Activated CD4-positive, CD25-positive, alpha-beta regulatory T cell treated with anti-CD3 and anti-CD28 coated beads, Interleukin-2, amount 50 U/mL, for 72 hours (primary cell): ENCODE data around the gene CYP2D6.
"Not testable (repeated sequence)": the region's sequence is repeated elsewhere in the genome, so short reads cannot be mapped to it uniquely, and the experiment has no call there.

Source experiments
- DNase-seq: peaks from one replicate; pipeline ENCODE4 v3.0.0; 2021

The CYP2D6 gene

DNA sequence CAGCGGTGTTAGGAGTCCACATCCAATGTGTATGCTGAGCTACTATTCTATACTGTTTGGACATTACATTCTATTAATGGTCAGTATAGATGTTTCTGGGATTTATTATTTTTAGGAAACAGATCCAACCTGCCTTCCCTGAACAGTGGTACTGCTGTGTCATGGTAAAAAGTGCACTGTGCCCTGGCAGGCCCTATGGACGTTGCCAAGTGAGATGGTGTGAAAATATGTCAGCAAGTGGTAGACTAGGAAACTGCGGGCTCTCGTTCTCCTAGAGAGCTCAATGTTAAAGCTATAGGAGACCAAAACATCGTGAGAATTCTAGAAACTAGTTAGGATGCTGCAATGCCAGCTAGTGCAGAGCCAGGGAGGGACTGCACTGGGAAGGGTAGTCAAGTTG is 26.0 kb upstream of the CYP2D6 start:
- DNase-seq = no peak

DNA sequence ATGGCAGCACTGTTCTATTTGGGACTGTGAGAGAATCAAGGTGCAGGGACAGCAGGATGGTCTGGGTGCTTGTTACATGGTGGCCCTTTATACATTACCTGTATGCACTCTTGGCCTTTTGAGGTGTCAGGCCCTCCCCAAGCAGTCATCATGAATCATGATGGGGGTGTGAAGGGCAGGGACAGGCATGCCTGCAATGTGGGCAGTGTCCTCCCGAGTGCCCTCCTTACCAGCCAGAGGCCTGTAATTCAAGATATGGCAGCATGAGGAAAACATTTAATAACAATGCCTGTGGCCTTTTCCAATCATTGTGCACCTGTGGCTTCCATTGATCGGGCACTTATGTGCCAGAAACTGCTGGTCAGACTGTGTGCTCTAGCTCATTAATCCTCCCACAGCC is 25.5 kb upstream of the CYP2D6 start:
- no peak for DNase-seq

DNA sequence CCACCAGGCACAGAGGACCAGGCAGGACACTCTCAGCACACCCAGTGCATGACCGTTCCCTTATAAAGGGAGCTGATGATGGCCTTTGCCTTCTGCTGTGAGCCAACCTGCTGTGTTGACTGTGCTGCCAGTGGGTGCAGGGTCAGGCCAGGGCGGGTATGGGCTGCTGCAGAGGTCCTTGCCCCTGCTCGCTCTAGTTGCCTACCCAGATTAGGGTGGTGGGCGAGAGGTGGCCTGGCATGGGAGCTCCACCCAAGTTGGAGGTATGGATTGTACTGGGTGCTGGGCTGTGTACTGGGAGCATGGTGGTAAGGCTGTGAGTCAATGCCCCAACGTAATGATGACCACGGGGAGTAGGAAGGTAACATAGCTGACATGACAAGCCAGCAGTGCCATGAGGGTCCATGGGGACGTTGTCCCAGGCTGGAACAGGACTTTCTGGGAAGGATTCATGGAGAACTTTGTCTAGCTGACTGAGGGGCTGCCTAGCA is 24.5 kb upstream of the CYP2D6 start:
- no peak for DNase-seq

DNA sequence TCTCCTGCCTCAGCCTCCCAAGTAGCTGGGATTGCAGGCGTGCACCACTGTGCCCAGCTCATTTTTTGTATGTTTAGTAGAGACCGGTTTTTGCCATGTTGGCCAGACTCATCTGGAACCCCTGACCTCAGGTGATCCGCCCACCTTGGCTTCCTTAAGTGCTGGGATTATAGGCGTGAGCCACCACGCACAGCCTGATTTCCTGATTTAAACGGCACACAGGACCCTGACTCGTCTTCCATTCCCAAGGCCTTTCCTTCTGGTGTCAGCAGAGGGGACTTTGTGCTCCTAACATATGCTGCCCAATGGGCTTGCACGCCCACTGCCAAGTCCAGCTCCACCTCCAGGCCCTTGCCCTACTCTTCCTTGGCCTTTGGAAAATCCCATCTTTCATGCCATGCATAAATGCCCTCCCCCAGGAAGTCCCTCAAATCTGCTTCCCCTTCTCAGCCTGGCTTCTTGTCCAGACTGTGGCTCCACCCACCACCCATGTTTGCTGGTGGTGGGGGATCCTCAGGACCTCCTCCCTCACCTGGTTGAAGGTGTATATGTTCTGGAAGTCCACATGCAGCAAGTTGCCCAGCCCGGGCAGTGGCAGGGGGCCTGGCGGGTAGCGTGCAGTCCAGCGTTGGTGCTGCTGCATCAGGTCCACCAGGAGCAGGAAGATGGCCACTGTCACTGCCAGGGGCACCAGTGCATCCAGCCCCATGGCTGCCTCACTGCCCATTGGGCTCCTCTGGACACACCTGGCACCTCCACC is 23.9 kb upstream of the CYP2D6 start:
- no peak for DNase-seq

DNA sequence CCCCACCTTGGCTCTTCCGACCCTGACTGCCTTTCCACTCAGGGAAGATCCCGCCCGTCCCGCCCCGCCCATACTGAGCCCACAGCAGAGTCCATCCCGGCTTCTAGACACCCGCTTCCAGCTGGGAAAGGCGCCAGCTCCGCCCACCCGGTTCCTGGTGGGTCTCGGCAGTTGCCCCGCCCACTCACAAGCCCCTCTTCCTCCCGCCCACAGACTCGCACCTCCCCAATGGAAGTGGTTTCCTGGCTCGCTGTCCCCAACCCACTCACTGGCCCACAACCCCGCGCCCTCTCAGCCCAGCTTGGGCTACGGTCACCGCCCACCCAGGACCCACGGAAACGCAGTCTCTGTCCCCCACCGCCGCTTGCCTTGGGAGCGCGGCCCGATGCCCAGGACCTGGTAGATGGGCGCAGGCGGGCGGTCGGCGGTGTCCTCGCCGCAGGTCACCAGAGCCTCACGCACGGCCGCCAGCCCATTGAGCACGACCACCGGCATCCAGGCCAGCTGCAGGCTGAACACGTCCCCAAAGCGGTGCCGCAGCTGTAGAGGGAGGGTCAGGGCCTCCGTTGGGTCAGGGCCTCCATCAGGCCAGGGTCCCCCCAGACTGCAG is 22.2 kb upstream of the CYP2D6 start:
- no peak for DNase-seq

DNA sequence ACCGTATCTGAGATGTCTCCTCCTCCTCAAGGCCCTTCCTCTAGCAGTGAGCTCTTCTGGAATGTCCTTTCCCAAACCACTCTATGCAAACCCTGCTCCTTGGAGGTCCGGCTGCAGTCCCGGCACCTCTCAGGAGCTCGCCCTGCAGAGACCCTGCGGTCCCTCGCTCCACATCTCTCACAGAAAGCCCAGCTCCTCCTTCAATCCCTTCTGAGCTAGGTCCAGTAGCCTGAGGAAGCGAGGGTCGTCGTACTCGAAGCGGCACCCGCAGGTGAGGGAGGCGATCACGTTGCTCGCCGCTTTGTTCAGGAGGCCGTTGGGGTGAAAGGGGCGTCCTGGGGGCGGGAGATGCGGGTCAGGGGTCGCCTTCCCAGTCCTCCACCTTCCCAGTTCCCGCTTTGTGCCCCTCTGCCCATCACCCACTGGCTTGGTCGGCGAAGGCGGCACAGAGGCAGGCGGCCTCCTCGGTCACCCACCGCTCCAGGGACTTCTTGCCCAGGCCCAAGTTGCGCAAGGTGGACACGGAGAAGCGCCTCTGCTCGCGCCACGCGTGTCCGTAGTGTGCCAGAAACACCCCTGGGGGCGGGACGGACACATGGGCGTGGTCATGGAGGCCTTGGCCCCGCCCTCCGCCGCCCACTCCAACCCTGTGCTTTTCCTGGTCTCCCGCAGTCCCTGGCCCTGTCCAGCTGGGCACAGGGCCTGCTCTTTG is 21.5 kb upstream of the CYP2D6 start:
- DNase-seq = no peak

DNA sequence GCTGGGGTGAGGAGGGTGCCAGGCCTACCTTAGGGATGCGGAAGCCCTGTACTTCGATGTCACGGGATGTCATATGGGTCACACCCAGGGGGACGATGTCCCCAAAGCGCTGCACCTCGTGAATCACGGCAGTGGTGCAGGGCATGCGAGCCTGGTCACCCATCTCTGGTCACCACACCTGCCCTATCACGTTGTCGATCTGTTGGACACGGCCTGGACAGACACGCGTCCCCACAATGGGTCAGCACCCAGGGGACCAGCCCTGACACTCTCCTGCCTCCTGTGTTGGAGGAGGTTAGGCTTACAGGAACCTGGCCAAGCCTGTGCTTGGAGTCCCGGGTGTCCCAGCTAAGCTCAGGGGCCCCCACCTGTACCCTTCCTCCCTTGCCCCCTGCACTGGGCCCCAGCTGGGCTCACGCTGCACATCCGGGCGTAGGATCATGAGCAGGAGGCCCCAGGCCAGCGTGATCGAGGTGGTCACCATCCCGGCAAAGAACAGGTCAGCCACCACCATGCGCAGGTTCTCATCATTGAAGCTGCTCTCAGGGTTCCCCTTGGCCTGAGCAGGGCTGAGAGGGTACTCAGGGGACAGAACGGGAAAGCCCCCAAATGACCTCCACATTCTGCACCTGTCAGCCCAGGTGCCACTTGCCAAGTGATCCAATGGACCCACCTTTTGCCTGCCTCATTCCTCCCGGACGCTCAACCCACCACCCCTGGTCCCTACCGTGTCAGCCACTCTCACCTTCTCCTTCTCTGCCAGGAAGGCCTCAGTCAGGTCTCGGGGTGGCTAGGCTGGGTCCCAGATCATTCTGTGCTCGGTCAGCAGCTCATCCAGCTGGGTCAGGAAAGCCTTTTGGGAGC is 20.3 kb upstream of the CYP2D6 start:
- no peak for DNase-seq

DNA sequence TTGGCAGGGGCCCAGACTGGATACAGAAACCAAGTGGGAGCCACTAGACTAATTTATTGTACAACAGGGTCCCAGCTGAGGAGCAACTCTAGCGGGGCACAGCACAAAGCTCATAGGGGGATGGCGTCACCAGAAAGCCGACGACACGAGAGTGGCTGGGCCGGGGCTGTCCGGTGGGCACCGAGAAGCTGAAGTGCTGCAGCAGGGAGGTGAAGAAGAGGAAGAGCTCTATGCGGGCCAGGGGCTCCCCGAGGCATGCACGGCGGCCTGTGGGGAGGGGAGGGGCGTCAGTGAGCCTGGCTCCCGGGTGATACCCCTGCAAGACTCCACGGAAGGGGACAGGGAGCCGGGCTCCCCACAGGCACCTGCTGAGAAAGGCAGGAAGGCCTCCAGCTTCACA is 19.2 kb upstream of the CYP2D6 start:
- not testable (repeated sequence) for DNase-seq

DNA sequence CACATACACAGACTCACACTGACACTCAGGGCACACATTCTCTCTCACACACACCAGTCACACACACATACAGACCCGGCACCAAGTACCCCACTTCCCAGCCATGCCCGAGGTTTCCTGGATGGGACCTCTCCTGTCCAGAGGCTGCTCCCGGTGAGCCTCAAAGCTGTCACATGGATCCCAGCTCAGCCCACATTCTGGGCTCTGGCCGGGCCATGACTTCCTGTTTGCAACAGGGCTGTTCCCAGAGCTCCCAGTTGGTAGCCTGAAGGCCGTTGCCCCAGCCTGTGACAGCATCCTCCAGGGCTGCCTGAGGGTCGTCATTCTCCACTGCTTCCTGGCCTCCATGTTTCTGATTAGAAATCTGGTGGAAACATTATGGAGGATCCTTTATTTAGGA is 14.6 kb upstream of the CYP2D6 start:
- DNase-seq = no peak

DNA sequence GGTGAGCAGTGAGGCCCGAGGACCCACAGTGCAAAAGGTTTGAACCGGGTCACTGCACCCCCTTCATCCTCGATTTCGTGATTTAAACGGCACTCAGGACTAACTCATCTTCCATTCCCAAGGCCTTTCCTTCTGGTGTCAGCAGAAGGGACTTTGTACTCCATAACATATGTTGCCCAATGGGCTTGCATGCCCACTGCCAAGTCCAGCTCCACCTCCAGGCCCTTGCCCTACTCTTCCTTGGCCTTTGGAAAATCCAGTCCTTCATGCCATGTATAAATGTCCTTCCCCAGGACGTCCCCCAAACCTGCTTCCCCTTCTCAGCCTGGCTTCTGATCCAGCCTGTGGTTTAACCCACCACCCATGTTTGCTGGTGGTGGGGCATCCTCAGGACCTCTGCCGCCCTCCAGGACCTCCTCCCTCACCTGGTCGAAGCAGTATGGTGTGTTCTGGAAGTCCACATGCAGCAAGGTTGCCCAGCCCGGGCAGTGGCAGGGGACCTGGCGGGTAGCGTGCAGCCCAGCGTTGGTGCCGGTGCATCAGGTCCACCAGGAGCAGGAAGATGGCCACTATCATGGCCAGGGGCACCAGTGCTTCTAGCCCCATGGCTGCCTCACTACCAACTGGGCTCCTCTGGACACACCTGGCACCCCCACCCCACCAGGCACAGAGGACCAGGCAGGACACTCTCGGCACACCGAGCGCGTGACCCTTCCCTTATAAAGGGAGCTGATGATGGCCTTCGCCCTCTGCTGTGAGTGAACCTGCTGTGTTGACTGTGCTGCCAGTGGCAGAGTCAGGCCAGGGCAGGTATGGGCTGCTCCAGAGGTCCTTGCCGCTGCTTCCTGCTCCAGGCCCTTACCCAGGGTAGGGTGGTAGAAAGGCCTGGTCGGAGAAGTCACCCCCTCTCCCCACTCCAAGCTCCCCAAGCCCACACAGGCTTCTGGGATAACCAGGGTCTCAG is 13.5 kb upstream of the CYP2D6 start:
- not testable (repeated sequence) for DNase-seq

DNA sequence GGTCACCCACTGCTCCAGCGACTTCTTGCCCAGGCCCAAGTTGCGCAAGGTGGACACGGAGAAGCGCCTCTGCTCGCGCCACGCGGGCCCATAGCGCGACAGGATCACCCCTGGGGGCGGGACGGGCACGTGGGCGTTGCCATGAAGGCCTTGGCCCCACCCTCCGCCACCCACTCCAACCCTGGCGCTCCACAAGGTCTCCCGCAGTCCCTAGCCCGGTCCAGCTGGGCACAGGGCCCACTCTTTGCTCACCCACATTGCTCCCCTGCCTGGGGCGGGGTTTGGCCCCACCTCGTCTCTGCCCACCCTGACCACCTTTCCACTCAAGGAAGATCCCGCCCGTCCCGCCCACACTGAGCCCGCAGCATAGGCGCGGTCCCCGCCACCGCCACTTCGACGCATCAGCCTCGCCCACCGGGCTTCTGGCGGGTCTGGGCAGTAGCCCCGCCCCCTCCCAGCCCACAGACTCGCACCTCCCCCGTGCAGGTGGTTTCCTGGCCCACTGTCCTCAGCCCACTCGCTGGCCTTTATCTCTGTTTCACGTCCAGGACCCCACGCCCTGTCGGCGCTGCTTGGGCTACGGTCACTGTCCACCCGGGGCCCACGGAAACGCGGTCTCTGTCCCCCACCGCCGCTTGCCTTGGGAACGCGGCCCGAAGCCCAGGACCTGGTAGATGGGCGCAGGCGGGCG is 12.3 kb upstream of the CYP2D6 start:
- no peak for DNase-seq

DNA sequence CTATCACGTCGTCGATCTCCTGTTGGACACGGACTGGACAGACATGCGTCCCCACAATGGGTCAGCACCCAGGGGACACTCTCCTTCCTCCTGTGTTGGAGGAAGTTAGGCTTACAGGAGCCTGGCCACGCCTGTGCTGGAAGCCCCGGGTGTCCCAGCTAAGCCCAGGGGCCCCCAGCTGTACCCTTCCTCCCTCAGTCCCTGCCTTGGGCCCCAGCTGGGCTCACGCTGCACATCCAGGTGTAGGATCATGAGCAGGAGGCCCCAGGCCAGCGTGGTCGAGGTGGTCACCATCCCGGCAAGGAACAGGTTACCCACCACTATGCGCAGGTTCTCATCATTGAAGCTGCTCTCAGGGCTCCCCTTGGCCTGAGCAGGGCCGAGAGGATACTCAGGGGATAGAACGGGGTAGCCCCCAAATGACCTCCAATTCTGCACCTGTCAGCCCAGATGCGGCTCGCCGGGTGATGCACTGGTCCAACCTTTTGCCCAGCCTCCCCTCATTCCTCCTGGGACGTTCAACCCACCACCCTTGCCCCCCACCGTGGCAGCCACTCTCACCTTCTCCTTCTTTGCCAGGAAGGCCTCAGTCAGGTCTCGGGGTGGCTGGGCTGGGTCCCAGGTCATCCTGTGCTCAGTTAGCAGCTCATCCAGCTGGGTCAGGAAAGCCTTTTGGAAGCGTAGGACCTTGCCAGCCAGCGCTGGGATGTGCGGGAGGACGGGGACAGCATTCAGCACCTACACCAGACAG is 10.9 kb upstream of the CYP2D6 start:
- DNase-seq = not testable (repeated sequence)

DNA sequence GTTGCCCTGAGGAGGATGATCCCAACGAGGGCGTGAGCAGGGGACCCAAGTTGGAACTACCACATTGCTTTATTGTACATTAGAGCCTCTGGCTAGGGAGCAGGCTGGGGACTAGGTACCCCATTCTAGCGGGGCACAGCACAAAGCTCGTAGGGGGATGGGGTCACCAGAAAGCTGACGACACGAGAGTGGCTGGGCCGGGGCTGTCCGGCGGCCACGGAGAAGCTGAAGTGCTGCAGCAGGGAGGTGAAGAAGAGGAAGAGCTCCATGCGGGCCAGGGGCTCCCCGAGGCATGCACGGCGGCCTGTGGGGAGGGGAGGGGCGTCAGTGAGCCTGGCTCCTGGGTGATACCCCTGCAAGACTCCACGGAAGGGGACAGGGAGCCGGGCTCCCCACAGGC is 9.5 kb upstream of the CYP2D6 start:
- not testable (repeated sequence) for DNase-seq

DNA sequence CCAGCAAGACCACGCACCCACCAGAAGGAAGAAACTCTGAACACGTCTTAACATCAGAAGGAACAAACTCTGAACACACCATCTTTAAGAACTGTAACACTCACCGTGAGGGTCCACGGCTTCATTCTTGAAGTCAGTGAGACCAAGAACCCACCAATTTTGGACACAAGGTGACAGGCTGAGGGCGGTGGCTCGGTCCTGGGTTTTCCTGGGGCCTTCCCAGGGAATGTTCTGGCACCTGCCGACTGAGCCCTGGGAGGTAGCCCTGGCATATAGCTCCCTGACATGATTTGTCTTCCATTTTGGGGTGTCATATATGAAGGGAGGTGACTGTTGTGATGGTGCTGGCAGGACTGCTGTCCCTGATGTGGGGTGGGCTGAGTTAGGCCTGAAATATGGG is 8.9 kb upstream of the CYP2D6 start:
- DNase-seq = not testable (repeated sequence)

DNA sequence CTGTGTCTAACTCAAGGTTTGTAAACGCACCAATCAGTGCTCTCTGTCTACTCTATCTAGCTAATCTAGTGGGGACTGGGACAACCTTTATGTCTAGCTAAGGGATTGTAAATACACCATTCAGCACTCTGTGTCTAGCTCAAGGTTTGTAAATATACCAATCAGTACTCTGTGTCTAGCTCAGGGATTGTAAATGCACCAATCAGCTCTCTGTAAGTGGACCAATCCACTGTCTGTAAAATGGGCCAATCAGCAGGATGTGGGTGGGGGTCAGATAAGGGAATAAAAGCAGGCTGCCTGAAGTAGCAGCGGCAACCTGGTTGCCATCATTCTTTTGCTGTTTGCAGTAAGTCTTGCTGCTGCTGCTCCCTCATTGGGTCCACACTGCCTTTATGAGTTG is 8.4 kb upstream of the CYP2D6 start:
- DNase-seq = no peak

DNA sequence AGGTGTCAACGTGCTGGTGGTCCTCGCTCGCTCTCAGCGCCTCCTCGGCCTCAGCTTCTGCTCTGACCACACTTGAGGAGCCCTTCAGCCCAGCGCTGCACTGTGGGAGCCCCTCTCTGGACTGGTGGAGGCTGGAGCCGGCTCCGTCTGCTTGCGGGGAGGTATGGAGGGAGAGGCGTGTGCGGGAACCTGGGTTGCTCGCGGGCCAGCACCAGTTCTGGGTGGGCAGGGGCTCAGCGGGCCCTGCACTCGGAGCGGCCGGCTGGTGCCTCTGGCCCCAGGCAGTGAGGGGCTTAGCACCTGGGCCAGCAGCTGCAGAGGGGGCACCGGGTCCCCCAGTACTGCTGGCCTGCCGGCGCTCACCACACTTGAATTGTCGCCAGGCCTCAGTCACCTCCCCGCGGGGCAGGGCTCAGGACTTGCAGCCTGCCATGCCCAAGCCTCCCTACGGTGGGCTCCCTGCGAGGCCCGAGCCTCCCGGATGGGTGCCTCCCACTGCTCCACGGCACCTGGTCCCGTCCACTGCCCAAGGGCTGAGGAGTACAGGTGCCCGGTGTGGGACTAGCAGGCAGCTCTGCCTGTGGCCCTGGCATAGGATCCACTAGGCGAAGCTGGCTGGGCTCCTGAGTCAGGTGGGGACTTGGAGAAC is 7.6 kb upstream of the CYP2D6 start:
- DNase-seq = no peak

DNA sequence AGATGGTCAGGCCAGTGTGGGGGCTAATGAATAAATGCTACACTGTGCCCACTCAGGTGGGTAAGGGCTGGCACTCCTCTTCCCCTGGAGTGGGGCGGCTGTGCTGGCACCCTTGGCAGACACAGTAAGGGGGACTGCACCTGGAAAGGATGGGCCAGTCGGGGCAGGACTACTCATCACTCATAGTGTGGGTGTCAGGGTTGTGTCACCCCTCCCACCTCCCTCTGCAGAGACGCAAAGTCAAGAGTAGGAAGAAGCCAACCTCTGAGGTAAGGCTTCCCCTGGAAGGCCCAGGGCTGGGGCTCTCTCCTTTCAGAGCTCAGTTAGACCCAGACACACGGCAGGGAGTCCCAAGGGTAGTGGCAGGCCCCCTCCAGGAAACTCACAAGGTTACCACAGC is 5.1 kb upstream of the CYP2D6 start:
- not testable (repeated sequence) for DNase-seq

DNA sequence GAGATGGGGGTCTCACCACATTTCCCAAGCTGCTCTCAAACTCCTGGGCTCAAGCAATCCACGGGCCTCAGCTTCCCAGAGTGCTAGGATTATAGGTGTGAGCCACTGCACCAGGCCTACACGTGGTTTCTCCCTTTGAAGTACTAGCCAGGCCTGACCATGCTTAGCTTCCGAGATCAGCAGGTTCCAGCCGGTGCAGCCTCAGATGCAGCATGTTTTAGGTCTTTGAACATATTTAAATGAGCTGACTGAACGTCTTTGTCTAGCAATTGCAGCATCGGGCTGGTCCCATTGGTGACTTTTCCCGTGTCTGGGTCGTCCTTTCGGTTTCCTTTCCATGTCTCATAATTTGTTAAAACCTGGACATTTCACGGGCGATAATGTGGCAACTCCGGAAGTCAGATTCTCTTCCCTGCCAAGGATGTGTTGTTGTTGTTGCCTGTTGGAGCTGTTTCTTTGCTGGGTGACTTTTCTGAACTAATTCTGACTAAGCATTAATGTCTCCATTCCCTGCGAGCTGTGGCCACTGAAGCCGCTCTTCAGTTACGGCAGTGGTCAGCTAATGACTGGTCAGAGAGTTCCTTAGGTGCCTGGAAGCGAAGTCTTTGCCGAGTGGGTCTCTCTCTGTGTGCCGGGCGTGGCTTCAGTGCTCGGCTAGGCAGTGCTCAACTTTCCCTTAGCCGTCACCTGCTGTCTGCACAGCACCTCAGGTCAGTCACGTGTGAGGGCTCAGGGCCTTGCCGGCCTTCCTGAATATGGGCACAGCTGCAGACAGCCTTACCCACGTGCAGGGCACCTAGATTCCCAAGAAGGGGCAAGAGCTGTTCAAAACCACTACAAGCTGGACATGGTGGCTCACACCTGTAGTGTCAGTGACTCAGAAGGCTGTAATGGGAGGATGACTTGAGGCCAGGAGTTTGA is 3.8 kb upstream of the CYP2D6 start:
- no peak for DNase-seq

DNA sequence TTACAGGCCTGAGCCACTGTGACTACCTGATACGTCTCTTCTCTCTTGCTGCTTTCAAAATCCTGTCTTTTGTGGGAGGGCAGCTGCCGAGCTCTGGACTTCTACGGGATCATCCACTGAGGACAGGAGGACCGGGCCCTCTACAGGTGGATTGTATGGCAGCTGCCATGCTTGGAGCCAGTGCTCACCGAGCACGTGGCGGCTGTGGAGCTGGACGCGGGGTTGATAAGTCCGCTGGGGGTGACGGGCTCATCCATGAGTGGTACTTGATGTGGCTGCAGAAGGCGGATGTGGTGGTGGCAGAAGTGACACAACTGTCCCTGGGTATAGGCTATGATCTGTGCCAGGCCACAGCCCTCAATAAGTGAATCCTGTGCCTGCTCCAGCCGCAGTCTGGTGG is 1.8 kb upstream of the CYP2D6 start:
- DNase-seq = no peak
